ENCODE data around the gene LCA5L. TPM values are rescaled to one million over a fixed set of nuclear protein-coding genes. Genes with fewer than 3 reads are reported as not detected.

LCA5L gene
- total RNA-seq: 10 to 100 TPM in 1 of 4 donors, 1 to 10 TPM in 3; 3.8 to 27.8 (median 5.7) TPM

- peak; percentile 91 to 93 for DNase-seq
- Histone ChIP-seq H3K36me3 (no peaks in the 10 kb centered on the region), H3K27ac (peak within 1 kb of the TSS; percentile 92 to 97 (median 92)), H3K4me1 (peaks cover 15 to 17% of the 10 kb centered on the region in 2 donors), H3K9me3 (no peaks in the 10 kb centered on the region), H3K4me3 (replicated peaks in 1 of 3) (peak within 1 kb of the TSS; percentile 76 to 89 (median 82)), H3K27me3 (no peaks in the 10 kb centered on the region)
- intact Hi-C loops (cut with DNase I): no loop called here
- TF ChIP-seq POLR2A (IDR thresholded peaks at IDR 0.05): peak; percentile 86 to 99
- peak in 3 of 6 experiments; percentile 15 to 19 (median 19) for TF ChIP-seq CTCF (IDR thresholded peaks at IDR 0.05)
- 0 to 2% methylated on average over 39 to 68 of the region's 83 CpGs for WGBS, 2 donors
Observed at GRCh38 chr21:39445321-39446269, at the start of gene LCA5L. TSS of gene LCA5L (minus strand) at chr21:39445778. CDS start at chr21:39428493, 17,285 bp downstream.

GRCh38 chr21:39489380-39489924 lies 43.9 kb upstream of the LCA5L start:
- intact Hi-C loops (cut with DNase I): no loop called here
- no peaks in the 10 kb centered on the region for H3K27me3 ChIP-seq
- H3K4me1 ChIP-seq: no peaks in the 10 kb centered on the region
- H3K4me3 ChIP-seq (replicated peaks in 1 of 3): no peak overlapping the region
- no peak for DNase-seq
- TF ChIP-seq CTCF (IDR thresholded peaks at IDR 0.05): no peak
- TF ChIP-seq POLR2A (IDR thresholded peaks at IDR 0.05): no peak
- no peaks in the 10 kb centered on the region for H3K9me3 ChIP-seq
- WGBS, 2 donors: 71 to 74% methylated on average over 1 of the region's 1 CpG
- H3K36me3 ChIP-seq: no peaks in the 10 kb centered on the region
- H3K27ac ChIP-seq: no peak overlapping the region

DNA sequence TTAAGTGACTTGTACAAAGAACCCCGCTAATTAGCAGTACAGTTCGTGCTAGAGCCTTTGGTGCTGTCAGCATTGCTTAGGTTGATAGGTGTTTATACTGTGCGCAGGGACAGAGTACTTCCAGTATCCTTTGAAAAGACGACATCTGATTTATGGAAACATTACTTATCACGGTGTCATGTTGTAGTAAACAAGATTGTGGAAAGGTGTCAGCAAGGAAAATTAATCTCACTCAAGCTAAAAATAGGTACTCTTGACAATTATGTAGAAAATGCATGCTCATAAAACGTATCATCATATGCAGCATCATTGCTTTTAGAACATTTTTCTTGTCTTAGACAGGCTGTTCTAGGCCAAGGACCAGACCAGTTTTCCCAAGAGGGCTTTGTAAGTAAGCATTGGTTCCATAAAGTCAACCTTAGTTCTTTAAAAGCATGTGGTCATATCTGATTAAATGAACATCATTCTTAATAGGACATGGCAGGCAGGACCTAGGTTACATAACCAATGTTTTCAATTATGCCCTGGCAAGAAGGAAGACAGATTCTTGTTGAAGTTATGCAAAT lies 39.2 kb upstream of the LCA5L start:
- H3K9me3 ChIP-seq: no peaks in the 10 kb centered on the region
- H3K4me3 ChIP-seq (replicated peaks in 1 of 3): no peak overlapping the region
- DNase-seq: no peak
- intact Hi-C loops (cut with DNase I): no loop called here
- H3K36me3 ChIP-seq: no peaks in the 10 kb centered on the region
- no peak overlapping the region for H3K27ac ChIP-seq
- no peak for TF ChIP-seq POLR2A (IDR thresholded peaks at IDR 0.05)
- TF ChIP-seq CTCF (IDR thresholded peaks at IDR 0.05): no peak
- WGBS, 2 donors: 79 to 83% methylated on average over 6 of the region's 6 CpGs
- no peaks in the 10 kb centered on the region for H3K27me3 ChIP-seq
- no peaks in the 10 kb centered on the region for H3K4me1 ChIP-seq

GRCh38 chr21:39483917-39484316 lies 38.3 kb upstream of the LCA5L start:
- Histone ChIP-seq H3K9me3 (no peaks in the 10 kb centered on the region), H3K36me3 (no peaks in the 10 kb centered on the region), H3K4me1 (no peaks in the 10 kb centered on the region), H3K27ac (no peak overlapping the region), H3K4me3 (replicated peaks in 1 of 3) (no peak overlapping the region), H3K27me3 (no peaks in the 10 kb centered on the region)
- intact Hi-C loops (cut with DNase I): no loop called here
- TF ChIP-seq POLR2A (IDR thresholded peaks at IDR 0.05) (no peak), CTCF (IDR thresholded peaks at IDR 0.05) (no peak)
- DNase-seq: no peak
- 69 to 96% methylated on average over 1 of the region's 1 CpG for WGBS, 2 donors

Measured in thyroid gland (tissue), 4 donors.